Activated CD8-positive, alpha-beta memory T cell treated with anti-CD3 and anti-CD28 coated beads for 1 hour (primary cell): Measurements from ENCODE around the gene RHCE.
"Not testable (repeated sequence)": the region's sequence is repeated elsewhere in the genome, so short reads cannot be mapped to it uniquely, and the experiment has no call there.

Source experiments
- DNase-seq, 2 donors: peaks; one replicate each; pipeline ENCODE4 v3.0.0-alpha.2; 2020; ENCODE audit warnings: low read depth in 1 of 2; ENCODE audit errors: extremely low read depth in 1 of 2

The RHCE gene

GRCh38 chr1:25420715-25421114 is at the start of gene RHCE:
RHCE (minus strand) TSS chr1:25420825; CDS start chr1:25420786, 39 bp downstream.
- not testable (repeated sequence) for DNase-seq

- no peak for DNase-seq
Measured at GRCh38 chr1:25469177-25469576, 48.6 kb upstream of the RHCE start.

DNA sequence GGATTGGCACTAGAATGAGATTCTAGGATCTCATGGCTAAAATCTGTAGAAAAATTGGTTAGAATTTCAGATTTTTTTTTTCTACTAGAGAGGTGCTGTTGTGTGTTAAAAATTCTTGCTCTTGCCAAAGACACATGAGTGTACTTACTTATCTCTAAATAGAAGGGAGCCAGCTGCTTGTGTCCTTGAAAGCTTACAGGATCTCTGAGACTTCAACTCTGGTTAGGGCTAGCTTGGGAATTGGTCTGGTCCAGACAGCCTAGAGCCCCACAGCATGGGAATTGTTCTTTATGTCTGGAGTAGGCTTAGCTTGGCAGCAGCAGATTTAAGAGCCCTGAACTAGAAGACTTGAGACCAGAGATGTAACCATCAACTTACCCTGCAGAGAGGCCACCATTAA is 47.4 kb upstream of the RHCE start:
- DNase-seq: no peak

DNA sequence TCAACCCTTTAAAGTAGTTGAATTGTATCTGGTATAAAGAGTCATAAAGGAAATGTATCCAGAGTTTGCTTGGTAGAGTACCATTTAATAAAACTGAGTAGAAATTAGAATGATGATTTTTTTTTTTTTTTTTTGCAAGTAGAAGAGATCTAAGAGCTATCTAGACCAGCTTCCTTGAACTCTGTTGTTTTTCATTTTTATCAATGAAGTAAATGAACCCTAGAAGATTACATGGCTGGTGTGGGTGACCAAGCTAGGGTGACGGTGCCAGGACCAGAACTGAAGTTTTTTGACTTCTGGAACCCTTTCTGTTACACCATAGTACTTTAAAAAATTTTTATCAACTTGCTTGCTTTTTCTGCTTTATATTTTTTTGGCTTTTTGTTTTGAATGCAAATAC is 47.0 kb upstream of the RHCE start:
- DNase-seq: no peak

GRCh38 chr1:25467193-25467592 is 46.6 kb upstream of the RHCE start:
- DNase-seq: no peak

- DNase-seq: no peak
Measured at GRCh38 chr1:25462732-25463131, 42.1 kb upstream of the RHCE start.

DNA sequence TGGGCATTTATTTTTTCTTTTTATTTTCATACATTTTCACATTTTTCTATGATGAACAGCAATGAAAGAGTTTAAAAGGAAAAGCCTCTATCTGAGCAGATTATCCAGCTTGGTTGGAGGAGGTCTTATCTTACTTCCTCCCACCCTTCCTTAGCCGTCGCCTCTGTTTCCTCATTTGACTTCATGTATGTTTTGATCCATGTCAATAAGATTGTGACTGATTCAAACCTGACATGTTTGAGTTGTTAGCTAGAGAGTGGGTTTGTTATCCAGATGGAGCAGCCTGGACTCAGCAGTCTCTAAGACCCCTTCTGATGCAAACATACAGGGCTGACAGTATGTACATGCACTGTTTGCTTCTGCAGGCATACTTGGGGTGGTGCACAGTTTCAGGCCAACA is 41.2 kb upstream of the RHCE start:
- DNase-seq: no peak

DNA sequence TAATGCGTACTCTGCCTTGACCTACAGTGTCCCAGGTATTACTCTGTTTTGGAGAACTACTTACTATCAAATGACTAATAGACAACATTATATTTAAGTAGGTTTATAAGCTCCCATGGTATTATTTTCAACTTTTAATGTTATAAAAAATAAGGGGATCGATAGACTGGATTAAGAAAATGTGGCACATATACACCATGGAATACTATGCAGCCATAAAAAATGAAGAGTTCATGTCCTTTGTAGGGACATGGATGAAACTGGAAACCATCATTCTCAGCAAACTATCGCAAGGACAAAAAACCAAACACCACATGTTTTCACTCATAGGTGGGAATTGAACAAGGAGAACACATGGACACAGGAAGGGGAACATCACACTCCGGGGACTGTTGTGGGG is 40.2 kb upstream of the RHCE start:
- DNase-seq: not testable (repeated sequence)

DNA sequence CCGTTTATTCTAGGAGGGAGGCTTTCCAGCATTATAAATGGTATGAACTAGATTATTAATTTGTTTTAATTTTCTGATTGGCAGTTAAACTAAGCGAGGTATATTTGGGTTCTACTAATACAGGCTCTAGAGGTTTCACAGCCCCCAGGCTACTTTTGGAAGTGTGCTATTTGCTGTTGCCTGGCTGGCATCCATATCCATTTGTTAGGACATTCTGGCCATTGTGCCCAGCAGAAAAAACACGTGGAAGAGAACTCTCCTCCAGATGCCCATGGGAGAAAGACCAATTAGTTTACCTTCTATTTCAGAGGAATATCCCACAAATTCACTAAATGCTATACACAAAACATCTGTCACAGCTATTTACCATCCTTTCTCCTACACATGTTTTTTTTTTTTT is 39.4 kb upstream of the RHCE start:
- DNase-seq: no peak

DNA sequence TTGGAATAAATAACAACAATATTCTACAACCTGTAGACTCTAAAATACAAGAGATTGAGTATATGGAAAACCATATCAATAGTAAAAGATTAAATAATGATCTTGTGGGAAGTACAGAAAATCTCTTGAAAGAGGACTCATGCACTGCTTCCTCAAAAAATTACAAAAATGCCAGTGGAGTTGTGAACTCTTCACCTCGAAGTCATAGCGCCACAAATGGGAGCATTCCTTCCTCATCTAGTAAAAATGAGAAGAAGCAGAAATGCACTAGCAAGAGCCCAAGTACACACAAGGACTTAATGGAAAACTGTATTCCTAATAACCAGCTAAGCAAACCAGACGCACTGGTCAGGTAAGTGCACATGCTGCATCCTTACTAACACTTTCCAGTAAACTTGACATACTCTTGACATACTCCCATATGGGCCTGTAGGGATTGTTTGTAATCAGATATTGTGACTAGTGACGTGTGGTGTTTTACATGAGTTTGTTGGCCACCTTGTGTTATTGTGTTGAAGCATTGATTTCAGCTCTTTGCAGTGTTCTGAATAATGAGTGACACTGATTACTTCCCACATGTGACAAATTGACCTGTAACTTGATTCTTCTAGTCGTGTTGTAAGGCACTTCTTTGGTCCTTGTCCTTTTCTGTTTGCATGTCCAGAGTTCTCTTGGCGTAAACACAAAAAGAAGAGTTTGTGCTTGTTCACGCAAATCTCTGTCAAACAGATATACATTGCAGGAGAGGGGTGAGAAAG is 38.1 kb upstream of the RHCE start:
- no peak for DNase-seq

DNA sequence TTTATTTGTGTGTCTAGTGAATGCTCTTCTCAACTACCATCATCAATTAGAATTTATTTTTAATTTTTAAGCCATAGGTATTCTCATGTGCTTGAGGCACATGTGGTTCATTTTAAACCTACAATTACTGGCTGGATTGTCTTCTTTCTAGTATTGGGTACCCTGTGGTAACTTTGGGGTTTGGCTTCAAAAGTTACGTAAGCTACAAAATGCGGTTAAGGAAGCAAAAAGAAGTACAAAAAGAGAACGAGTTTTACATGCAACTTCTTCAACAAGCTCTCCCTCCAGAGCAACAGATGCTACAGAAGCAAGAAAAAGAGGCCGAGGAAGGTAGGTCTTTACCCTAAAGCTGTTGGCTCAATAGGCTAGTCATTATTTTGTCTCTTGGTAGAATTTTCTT is 35.9 kb upstream of the RHCE start:
- no peak for DNase-seq

DNA sequence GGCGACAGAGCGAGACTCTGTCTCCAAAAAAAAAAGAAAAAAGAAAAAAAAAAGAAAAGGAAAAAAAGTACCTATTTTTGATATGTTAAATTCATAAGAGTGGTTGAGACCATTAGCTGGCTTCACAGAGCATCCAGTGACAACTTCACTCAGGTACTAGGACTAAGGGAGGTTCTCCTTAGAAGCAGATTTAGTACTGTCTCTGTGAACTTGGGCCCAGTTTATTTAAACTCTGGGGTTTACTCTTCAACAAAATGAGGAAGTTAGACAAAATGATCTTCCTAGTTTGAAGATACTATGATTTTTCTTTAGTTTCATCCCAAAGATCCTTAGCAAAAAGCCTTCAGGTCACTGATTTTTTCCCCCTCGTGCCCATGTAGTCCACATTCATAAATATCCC is 31.3 kb upstream of the RHCE start:
- DNase-seq: no peak

- DNase-seq: no peak
Measured at GRCh38 chr1:25450891-25451290, 30.3 kb upstream of the RHCE start.

DNA sequence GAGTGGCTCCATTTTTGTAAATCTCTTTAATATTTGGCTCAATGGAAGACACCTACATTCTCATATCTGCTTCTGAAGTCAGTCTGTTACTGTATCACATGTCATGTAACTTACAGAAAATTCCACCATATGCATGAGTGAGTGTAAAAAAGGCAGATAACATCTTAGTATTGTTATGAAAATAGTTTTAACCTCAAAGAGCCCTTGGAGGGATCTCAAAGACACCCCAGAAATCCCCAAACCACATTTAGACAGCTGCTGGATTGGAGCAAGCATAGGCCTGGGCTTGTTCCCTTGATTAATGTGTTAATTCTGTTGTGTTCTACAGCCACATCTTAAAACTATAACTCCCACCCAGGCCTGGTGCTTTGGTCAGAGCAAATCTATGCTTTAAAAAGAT is 26.9 kb upstream of the RHCE start:
- DNase-seq: no peak

DNA sequence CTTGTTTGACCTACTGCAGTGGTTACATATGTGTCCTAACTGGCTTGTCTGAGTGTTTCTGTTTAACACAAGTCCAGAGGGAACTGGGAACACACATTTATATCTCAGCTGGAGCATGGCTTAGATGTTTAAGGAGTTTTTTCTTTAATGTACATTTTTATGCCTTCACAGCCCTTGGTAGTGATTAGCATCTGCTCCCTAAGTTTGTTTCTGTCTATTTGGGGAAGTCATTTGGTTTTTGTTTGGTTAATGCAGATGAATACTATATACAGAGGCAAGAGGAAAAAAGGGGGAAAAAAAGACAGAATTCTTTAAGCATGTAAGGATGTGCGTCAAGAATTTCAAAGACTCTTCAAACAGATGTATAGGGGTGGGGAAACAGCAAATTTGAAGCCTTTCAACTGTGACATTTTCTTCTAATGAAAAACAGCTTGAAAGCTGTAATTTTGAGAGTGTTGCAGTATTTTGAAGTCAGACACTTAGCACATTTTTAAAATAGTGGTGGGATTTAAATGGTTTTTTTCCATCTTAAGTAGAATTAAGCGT is 25.4 kb upstream of the RHCE start:
- no peak for DNase-seq

GRCh38 chr1:25444604-25445003 is 24.0 kb upstream of the RHCE start:
- DNase-seq: not testable (repeated sequence)

DNA sequence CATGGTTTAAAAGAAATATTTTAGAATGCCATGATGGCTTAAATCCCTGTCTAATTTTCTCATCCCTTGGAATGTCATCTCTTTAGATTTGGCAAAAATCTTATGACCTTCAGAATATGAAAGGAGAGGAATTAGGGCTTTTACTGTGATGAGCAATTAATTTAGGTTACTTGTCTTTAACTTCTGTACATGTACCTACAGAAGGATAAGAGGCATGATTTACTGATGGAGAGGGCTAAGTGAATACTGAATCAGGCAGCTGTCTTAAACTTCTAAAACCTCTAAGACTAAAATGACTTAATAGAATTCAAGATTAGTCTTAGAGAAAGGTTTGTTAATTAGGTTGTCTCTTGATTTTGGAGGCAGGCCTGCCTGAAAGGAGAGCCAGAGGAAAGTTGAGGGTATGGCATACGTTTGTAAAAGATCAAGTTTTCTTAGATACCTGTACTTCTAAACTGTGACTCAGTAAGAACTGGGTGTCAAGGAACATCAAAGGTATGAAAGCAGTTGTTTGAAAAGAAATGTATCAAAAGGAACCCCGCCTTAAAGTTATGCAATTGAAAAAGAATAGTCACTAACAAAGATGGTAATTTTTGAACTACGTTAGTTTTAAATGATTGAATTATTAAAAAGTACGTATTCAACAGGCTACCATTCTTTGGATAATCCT is 22.5 kb upstream of the RHCE start:
- DNase-seq: no peak

GRCh38 chr1:25442178-25442577 is 21.6 kb upstream of the RHCE start:
- DNase-seq: no peak

- no peak for DNase-seq
Measured at GRCh38 chr1:25439287-25439686, 18.7 kb upstream of the RHCE start.

GRCh38 chr1:25437672-25438071 is 17.0 kb upstream of the RHCE start:
- DNase-seq: no peak

DNA sequence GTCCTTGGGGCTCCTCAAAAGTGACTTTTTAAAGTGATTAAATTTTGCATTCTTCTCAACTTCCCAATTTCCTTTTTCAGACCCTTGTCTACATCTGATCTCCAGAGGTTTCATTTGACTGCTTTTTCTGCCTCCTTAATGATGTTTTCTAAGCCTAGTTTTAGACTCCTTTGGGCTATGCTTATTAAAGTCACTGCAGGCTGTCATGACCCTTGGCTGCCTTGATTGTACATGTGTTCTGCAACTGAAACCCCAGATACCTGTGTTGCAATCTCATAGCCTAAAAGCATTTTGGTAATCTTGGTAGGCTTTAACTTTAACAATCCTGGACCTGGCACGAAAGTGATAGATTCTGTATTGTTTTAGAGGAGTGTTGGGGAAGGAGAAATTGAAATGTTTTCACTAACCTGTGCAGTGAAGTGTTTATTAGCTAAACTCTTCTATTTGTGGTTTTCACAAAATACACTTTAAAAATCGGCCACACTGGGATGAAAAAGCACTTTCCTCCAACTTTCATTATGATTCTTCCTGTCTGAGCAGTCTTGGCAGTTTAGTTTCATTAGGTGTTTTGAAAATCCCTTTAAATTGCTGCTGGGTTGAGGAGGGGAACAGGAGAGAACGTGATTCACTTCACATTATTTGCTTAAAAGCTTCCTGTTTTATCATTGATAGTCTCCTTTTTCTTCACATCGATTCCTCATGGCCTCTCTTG is 14.9 kb upstream of the RHCE start:
- no peak for DNase-seq
